ENCODE results near the gene PIGL. TPM values are rescaled to one million over a fixed set of nuclear protein-coding genes. Genes with fewer than 3 reads are reported as not detected.
"Not testable (repeated sequence)": the region's sequence is repeated elsewhere in the genome, so short reads cannot be mapped to it uniquely, and the experiment has no call there.

Gene PIGL
- total RNA-seq: 8.7 and 18.4 TPM in 2 replicates

GRCh38 chr17:16217002-16217635 is at the start of gene PIGL:
Gene PIGL (plus strand): TSS chr17:16217210. CDS start chr17:16217227, 17 bp downstream.
- DNase-seq (ENCODE audit: low read depth, low spot score): peak; percentile 82

DNA sequence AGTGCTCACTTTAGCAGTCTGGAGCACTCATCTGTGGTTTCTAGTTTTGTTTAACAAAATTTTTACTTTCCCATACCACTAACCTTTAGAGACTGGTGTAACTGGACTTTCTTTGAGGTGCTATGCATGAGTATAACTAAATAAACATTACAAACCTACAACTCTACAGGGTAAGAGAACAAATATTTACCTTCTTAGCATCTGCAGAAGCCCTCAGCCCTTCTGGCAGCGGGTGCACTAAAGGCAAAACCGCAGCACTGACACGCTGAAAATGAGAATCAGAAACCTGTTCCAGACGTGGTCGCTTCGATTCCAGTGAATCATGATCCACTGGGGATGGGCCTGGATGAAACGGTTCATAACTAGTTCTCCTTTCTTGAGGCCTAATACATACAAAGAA is 45.4 kb upstream of the PIGL start:
- DNase-seq (ENCODE audit: low read depth, low spot score): no peak

GRCh38 chr17:16178836-16179235 is 38.2 kb upstream of the PIGL start:
- no peak for DNase-seq (ENCODE audit: low read depth, low spot score)

- DNase-seq (ENCODE audit: low read depth, low spot score): no peak
These were observed 35.4 kb upstream of the PIGL start for GRCh38 chr17:16181581-16181980.

GRCh38 chr17:16187642-16188041 is 29.4 kb upstream of the PIGL start:
- DNase-seq (ENCODE audit: low read depth, low spot score): no peak

DNA sequence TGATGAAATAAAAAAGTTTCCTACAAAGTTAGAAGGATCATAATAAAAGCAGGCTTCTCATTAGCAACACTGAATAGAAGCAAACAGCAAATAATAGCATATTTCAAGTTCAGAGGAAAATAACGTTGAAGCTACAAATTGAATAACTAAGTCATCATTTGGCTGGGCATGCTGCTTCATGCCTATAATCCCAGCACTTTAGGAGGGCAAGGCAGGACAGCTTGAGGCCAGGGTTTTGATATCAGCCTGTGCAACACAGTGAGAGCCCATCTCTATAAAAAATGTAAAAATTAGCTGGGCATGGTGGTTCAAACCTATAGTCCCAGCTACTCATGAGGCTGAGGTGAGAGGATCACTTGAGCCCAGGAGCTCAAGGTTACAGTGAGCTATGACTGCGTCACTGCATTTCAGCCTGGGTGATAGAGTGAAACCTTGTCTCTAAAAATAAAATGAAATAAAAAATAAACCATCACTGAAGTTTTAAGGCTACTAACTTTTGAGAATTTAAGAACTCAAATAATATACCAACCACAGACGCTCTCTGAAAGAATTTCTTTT is 27.1 kb upstream of the PIGL start:
- DNase-seq (ENCODE audit: low read depth, low spot score): no peak

DNA sequence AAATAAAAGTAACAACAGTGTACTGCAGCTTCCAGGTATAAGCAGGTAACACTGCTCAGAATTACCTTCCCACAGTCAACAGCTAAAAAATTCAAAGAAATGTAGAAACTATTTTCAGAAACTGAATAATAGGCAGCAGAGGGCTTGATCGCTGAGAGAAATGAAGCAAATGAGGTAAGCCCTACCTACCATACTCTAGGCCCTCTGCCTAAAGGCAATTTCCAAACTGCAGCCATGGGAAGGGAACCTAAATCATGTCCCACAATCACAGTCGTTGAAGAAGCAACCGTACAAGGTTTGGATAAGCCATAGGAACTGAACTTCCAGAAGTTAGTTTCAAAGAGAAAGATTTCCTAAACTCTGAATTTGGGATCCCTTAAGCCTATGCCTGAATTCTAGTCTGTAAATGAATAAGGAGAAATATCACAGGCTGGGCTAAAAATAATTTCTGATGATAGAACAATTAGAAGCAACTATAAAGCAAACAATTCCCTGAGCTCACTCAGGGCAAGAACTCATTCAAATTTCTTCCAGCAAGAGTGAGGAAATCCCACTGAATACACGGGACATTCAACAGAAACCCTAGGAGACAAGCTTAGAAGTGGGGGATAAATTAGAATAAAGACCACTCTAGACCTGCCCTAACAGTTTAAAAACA is 26.2 kb upstream of the PIGL start:
- no peak for DNase-seq (ENCODE audit: low read depth, low spot score)

DNA sequence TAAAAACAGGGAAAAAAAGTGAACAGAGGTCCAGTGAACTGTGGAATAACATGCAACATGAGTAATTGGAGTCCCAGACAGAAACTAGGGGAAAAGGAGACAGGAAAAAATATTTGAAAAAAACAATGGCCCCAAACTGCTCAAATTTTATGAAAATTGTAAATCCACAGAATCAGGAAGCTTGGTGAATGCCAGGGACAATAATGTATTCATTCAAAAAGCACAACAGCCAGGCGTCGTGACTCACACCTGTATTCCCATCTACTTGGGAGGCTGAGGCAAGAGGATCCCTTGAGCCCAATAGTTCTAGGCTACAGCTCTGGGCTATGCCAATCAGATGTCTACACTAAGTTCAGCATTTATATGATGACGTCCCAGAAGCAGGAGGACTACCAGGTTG is 25.4 kb upstream of the PIGL start:
- peak; percentile 56 for DNase-seq (ENCODE audit: low read depth, low spot score)

- DNase-seq (ENCODE audit: low read depth, low spot score): not testable (repeated sequence)
These were observed 22.6 kb upstream of the PIGL start for GRCh38 chr17:16194307-16194835.

GRCh38 chr17:16197276-16197675 is 19.7 kb upstream of the PIGL start:
- DNase-seq (ENCODE audit: low read depth, low spot score): no peak

DNA sequence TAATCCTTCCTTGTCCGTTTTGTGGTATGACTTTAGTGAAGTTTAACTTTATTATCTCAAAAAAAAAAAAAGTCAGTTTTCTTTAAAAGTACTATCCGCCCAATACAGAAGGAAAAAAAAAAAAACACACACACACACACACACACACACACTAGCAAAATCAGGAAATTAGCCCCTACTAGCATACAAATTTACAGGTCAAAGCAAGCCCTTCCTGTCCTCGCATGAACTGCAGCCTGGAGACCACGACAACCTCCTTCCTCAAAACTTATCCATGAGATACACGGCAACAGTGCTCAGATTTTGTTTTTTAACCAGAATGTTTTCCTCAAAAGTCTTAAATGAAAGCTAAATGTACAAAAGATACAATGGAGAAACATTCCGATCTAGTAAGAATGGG is 17.9 kb upstream of the PIGL start:
- no peak for DNase-seq (ENCODE audit: low read depth, low spot score)

- DNase-seq (ENCODE audit: low read depth, low spot score): not testable (repeated sequence)
These were observed 15.3 kb upstream of the PIGL start for GRCh38 chr17:16201693-16202131.

- DNase-seq (ENCODE audit: low read depth, low spot score): not testable (repeated sequence)
These were observed 14.2 kb upstream of the PIGL start for GRCh38 chr17:16202554-16203500.

GRCh38 chr17:16204763-16205162 is 12.2 kb upstream of the PIGL start:
- DNase-seq (ENCODE audit: low read depth, low spot score): not testable (repeated sequence)

DNA sequence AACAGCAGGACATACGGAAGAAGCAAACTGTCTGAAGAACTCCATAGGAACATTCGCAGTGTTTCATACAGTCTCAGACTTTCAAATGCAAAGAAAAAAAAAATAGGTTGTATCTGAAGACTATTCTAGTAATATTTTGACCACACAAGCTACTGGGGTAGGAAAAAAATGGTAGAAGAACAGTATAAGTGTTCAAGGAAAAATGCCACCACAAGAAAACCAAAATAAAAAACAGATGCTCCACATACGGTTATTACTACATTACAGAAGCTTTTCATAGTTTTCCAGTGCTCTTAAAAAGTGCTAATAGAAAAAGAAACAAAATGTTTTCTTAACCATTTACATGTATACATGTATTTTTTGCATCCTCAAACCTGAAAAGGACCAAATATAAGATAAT is 5.4 kb upstream of the PIGL start:
- DNase-seq (ENCODE audit: low read depth, low spot score): no peak

DNA sequence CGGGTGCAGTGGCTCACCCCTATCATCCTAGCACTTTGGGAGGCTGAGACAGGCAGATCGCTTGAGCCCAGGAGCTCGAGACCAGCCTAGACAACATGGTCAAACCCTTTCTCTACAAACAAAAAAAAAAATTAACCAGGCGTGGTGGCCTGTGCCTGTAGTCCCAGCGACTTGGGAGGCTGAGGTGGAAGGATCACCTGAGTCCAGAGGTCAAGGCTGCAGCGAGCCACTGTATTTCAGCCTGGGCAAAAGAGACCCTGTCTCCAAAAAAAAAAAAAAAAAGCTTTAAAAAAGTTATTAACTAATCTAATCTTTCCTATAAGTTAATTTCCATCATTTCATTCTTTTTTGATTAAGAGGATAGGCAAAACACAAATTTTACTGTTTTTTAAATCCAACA is 4.2 kb upstream of the PIGL start:
- no peak for DNase-seq (ENCODE audit: low read depth, low spot score)

DNA sequence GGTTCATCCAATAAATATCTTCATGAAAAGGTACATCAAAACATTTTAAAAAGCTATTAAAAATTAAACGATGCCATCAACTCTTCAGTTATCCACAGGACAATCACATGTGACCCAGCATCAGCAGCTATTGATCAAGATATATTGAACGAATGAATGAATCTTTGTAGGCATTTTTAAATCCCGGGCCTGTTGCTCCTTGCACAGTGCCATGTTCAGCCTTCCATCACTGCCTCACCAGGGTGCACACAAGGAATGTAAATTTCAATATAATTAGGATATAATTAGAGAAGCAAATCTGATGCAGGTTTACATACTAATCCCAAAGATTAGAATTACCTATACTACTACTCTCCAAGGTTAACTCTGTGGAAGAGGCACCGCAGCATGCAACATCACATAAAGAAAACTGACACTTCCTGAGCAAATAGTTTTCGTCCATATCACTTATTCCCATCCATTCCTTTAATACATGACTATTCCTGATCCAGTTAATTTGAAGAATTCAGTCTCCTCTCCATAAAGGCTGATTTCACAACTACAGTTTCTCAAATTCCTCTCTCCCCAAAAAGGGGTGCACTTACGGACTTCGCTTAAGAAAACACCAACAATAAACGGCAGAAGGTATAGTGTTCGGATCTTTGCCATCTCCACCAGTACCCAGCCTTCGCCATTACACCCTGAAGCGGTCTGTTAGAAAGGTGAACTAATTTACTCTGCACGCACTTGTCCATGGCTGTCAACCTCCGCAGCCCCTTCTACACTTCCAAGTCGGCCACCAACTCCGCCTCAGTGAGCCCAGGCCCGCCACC is 2.6 kb upstream of the PIGL start:
- no peak for DNase-seq (ENCODE audit: low read depth, low spot score)

DNA sequence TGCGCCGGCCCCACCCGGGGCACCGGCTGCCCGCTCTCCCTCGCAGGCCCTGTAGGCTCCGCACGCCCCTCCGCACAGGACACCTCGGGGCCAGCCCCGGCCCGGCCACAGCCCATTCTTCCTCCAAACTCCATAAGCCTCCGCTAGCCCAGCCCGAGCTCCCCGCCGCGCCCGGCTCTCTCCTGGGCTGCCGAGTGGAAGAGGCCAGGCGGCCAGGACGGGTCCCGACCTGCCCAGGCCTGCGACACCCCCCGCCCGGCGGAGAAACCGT is 2.1 kb upstream of the PIGL start:
- no peak for DNase-seq (ENCODE audit: low read depth, low spot score)

DNA sequence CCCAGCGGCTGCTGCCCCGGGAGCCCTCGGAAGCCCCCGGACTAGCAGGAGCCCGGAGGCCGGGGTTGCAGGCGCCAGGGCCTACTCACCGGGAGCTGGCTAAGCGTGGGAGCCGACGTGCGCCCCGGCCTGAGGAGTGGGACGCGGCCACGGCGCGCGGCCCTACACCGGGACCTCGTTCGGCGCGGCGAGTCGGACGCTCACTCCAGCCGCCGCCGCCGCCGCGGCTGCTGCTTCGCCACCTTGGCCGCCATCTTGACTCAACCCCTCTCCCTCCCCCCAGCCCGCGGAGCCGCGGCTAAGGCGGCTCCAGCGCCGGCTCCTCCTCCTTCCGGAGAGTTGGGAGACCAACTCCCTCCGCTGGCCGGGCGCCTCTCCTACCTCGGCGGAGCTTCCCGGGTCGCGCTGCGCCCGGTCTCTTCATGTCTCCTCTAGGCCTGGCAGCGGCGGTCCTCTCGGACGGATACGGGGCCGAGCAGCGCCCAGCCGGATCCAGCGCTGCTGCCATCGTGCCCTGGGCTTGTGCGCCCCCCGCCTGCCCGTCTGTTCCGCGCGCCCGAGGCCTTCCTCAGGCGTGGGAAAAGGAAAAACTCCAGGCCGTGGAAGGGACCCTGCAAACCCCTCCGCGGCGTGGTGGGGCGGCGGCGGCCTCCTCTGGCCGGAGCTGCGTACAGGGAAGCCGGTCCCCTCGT is 1.6 kb upstream of the PIGL start, which contains the start of gene NCOR1:
Gene NCOR1 (minus strand): TSS at position 262 of the 692 bp plus-strand sequence. CDS start 20,965 bp downstream, outside the sequence.
- DNase-seq (ENCODE audit: low read depth, low spot score): peak; percentile 68

DNA sequence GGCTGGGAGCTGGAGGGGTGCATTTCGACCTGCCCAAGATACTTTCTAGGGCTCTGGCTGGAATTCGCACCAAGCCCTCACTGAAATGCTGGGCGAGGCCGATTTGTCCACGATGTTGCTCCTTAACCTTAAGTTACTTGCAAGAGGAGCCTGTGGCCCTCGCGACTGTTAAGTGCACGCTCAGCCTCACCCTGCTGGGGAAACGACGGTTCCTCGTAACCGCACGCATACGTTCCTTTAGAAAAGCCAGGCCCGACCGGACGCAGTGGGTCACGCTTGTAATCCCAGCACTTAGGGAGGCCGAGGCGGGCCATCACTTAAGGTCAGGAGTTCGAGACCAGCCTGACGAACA is 1.1 kb upstream of the PIGL start:
- no peak for DNase-seq (ENCODE audit: low read depth, low spot score)
